GM12891 (cell line): ENCODE measurements around the gene TAOK1.

Experiments used
- POLR2A ChIP-seq: IDR thresholded peaks from 2 replicates; pipeline ENCODE4 v1.6.1; 2011; ENCODE audit warnings: low read depth, low read length, control low read depth
- TAF1 ChIP-seq: IDR thresholded peaks from 2 replicates; pipeline ENCODE4 v1.6.1; 2011; ENCODE audit warnings: low read depth, low read length, control low read depth

- no peak for TF ChIP-seq POLR2A
- no peak for TF ChIP-seq TAF1
Measured at GRCh38 chr17:29589524-29590410, 199.6 kb downstream of the TAOK1 start, which contains the start of gene GIT1.
